ENCODE measurements around the gene KLK5.
"Not testable (repeated sequence)": the region's sequence is repeated elsewhere in the genome, so short reads cannot be mapped to it uniquely, and the experiment has no call there.

The KLK5 gene

DNA sequence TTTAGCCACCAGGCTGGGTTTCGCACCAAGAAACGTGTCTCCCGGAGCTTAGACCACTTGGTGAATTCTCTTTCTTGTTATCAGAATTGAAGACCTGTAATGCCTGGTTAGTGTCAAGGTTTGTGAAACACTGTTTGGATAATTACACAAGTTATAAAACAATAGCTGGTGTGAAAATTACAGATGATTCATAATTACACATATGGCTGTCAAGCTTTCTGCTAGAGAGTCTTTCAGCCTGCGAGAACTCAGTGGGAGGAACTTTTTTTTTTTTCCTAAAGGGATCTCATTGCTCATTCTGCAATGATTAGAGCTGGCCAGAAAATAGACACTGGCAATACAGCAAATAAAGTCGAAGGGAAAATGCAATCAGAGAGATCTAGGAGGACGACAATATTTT is 28.3 kb downstream of the KLK5 start:
- no peak for DNase-seq (ENCODE audit: low read depth in 1 of 2, low spot score in 1 of 2)

DNA sequence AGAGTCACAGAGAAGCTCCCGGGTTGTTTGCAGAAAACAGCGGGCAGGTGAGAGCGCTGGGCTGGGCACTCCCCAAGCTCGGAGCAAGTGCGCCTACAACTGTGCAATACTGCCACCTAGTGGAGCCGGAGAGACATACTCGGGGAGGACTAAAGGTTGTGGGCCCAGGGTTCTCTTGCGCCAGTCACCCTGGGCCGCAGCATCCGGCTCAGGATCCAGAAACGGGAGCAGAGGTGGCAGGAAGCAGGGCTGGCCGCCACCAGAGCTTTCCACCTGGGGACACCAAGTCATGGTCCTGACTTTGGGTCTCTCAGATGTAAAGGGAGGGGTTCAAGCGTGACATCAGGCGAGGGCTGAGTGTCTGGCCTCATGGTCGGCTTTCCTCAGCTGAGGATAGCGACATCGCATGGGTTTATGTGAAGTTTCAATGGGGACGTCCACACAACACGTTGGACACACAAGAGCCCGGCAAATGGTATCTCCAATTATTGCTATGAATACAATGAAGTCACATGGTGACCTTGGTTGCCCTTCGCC is 30.5 kb downstream of the KLK5 start:
- DNase-seq (ENCODE audit: low read depth in 1 of 2, low spot score in 1 of 2): peak; percentile 46 to 49

DNA sequence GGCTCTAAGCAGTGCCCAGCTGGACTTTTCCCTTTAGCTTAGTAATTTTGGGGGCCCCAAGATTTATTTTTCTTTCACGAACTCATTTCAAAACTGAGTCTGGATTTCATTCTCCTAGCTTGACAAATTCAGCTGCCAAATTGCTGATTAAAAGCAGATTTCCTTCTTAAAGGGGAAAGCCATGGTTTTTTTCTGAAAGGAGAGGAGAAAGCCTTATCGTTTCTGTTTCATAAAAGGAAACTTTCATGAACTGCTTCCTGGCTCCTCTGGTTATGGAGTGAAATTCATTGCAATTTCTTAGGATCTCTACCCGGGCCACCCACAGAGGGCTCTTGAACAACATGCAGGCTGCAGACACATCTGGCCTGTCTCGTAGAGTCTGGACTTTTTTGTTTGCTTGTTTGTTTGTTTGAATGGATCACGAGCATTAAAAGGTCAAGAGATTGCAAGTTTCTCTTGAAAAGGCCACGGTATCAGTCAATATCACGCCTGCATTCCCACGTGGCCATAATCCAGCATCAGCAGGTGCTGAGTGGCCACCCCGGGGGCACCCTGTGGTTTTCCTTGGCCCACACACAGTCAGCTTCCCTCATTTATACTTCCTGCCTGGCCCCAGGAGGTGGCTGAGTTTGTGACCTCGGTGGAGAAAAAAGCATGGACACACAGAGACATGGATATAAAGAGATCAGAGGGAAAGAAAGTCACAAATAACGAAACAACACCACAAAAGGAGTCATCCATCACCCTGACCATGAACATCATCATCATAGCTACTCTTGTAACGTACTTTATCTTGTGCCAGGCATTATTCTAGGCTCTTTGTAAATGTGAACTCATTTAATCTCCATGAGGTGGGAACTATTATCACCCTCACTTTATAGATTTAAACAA is 31.2 kb downstream of the KLK5 start:
- DNase-seq (ENCODE audit: low read depth in 1 of 2, low spot score in 1 of 2): no peak

DNA sequence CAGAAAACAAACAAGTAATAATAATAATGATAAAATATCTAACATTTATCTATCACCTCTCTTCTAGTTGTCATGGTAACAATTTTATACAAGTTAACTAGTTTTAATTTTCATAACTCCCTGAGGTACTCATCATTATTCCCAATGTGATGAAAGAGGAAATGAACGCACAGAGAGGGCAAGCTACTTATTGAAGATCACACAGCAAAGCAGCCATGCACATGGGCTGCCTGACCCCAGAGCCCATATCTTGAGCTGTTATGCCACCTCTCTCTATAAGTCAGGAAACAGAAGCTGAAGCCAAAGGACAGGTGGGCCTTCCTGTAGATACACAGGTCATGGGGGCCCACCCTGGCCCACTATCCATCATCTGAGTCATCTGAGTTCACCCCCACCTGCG is 36.8 kb downstream of the KLK5 start:
- DNase-seq (ENCODE audit: low read depth in 1 of 2, low spot score in 1 of 2): no peak

DNA sequence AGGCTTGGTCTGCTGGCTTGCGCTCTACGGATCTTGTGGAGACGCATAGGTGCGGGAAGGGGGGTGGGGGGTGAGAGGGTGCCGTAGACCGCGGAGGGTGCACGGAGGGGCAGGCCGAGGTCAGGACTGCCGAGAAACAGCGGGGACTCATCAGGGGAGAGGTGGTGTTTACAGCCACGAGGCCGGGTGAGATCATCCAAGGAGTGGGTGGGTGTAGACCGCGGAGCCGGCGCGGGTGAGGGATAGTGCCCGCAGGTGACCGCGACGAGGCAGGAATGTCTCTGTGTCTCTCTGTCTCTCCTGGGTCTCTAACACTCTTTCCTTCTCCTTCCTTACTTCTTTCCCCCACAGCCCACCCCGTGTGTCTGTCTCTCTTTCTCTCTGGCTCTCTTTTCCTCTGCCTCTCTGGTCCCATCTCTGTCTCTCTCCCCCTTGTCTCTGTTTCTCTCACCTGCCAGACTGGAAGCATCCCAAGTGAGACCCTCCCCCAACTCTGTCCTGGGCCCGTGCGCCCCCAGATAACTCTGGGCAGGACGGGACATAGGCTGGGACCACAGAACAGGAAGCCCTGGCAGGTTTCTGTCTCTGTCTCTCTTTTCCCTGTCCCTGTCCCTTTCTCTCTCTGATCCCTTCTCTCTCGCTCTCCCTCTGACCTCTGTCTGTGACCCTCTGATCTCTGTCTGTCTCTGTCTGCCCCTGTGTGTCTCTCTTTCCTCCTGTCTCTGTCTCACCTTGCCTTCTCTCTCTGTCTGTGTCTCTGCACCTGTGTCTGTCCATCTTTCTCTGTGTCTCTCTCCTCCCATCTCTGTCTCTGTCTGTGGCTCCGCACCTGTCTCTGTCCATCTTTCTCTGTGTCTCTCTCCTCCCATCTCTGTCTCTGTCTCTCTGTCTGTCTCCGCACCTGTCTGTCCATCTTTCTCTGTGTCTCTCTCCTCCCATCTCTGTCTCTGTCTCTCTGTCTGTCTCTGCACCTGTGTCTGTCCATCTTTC is 39.8 kb downstream of the KLK5 start:
- no peak for DNase-seq (ENCODE audit: low read depth in 1 of 2, low spot score in 1 of 2)

DNA sequence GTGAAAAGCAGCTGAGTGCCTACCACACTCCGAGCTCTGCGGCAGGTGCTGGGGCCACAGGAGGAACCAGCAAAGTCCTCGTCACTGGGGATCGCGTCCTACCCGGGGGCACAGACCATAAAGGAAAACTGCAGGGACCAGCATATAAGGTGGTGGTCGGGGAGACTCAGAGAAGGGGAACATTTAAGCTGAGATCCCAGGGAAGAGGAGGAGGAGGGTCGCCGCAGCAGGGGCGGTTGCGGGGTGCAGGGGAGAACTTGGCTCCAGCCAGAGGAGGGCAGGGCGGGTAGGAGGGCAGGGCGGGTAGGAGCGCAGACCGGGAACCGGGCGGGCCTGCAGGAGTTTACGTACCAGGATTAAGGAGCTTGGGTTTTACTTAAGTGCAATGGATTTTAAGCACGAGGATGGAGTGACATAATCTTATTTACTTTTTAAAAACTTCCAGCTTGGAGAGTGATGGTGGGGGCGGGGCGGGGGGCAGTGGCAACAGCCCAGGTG is 40.7 kb downstream of the KLK5 start:
- DNase-seq (ENCODE audit: low read depth in 1 of 2, low spot score in 1 of 2): no peak

DNA sequence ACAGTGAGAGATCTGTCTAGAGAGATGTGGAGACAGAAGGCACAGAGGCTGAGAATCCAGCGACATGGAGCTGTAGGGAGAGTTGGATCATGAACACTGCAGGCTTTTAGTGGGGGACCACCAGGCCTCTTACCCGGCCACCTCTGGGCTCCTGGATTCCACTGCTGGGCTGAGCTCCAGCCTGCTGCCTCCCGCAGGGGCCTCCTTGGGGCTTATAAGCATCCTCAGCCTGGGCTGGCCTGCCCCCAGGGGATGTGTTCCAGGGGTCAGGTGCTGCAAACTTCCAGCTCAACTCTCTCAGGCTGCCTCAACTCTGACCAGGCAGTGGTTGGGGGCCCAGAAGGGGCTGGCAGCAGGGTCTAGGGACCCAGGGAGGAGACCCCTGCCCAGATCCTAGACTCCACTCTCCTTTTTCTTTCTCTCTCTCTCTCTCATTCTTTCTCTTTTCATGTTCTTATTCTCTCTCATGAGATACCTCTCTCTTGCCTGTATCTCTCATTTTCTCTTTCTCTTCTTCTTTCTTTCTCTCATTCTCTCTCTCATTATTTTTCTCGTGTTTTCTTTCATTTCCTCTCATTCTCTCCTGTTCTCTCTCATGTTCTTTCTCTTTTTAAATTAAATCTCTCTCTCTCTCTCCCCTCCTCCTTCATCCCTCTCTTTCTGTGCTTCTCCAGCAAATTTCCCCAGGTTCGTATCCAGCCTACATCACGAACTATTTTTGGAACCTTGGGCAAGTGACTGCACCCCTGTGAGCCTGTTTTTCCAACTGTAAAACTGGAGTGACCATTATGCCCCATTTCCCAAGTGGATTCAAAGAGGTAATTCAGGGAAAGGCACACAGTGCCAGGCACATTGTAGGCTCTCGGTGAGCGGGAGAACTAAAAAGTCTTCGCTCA is 41.4 kb downstream of the KLK5 start, which contains the start of gene KLK4:
Gene KLK4, minus strand, starts transcription at position 190 of the 896 bp plus-strand sequence. CDS start 657 bp downstream, outside the sequence.
- DNase-seq (ENCODE audit: low read depth in 1 of 2, low spot score in 1 of 2): no peak

DNA sequence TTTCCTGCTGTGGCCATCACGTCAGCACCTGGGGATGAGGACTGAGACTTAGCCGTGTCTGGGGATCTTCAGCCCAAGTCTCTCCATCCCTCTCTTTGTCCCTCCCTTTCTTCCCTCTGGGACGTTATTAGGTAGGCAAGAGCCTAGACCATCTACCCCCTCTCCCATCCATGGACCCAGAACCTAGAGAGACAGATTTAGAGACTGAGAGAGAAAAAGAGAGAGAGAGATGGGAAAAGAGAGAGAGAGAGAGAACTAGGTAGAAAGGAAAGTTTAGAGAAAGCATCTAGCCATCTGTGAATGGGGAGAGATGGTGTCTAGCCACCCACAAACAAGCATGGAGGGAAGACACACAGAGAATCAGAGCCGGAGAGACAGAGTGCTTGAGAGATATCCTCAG is 42.1 kb downstream of the KLK5 start:
- no peak for DNase-seq (ENCODE audit: low read depth in 1 of 2, low spot score in 1 of 2)

DNA sequence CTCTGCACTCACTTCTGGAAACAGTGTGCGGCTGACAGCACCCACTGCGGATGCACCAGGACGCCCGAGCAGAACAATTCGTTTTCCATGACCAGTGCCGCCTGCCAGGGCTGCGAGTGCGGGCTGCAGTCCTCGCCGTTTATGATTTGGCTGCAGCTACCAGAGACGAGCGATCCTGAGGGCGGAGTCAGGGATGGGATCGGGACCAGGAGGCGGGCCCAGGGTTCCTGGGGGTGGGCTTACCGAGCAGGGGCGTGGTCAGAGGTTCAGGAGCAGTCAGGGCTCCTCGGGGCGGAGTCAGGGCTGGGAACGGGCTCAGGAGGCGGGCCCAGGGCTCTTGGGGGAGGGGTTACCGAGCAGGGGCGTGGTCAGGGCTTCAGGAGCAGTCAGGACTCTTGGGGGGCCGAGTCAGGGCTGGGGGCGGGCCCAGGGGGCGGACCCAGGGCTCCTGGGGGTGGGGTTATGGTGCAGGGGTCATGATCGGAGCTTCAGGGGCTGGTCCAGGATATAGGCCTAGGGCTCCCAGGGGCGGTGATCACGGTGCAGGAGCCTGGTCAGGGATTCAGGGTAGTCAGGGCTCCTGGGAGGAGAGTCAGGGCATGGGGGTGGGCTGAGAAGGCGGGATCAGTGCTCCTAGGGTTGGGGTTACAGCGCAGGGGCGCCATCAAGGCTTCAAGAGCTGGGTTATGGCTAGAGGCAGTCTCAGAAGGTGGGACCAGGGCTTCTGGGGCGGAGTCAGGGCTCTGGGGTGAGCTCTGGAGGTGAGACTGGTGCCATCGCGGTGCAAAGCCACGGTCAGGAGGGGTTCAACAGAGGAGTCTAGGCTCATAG is 43.4 kb downstream of the KLK5 start:
- peak in 1 of 2 donors; percentile 11 for DNase-seq (ENCODE audit: low read depth in 1 of 2, low spot score in 1 of 2)

DNA sequence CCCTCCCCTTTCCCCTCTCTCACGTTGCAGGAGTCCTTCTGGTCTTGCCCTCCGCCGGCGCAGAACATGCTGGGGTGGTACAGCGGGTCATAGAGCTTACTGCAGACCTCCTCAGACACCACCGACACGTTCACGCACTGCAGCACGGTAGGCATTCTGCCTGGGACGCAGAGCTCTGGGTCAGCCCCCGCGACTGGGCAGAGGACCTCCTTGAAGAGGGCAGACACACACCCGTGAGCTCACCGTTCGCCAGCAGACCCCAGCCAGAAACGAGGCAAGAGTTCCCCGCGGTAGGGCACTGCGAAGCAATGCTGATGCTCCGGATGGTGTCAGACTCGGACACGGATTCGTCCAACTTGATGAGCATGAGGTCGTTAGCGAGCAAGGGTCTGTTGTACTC is 44.5 kb downstream of the KLK5 start:
- DNase-seq (ENCODE audit: low read depth in 1 of 2, low spot score in 1 of 2): no peak

DNA sequence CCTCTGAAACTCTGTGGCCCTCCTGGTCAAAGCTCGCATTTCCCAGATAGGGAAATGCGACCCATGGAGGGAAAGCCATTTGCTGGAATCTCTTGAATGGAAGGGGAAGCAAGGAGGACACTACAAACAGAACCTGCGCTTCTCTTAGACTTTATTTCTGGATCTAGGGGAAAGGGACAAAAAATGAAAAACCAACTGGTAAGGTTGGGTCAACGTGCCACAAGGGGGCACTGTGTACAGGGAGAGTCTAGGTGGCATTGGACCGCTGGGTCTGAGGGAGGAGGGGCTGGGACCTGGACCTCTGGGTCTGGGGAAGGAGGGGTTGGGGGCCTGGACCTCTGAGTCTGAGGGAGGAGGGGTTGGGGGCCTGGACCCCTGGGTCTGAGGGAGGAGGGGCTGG is 46.6 kb downstream of the KLK5 start:
- DNase-seq (ENCODE audit: low read depth in 1 of 2, low spot score in 1 of 2): peak in 1 of 2 donors; percentile 21

DNA sequence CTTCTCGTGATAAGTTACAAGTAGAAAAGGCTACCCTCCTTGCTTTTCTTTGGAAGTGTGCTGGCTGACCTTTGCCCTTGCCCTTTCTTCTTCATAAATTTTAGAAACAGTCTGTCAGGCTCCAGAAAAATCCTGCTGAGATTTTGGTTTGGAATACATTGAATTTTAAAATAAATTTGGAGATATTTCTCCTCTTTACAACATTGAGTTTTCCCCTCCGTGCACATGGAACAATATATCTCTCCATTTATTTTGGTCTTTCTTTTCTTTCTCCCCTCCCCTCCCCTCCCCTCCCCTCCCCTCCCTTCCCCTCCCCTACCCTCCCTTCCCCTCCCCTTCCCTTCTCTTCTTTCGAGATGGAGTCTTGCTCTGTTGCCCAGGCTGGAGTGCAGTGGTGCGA is 50.2 kb downstream of the KLK5 start:
- DNase-seq (ENCODE audit: low read depth in 1 of 2, low spot score in 1 of 2): no peak

DNA sequence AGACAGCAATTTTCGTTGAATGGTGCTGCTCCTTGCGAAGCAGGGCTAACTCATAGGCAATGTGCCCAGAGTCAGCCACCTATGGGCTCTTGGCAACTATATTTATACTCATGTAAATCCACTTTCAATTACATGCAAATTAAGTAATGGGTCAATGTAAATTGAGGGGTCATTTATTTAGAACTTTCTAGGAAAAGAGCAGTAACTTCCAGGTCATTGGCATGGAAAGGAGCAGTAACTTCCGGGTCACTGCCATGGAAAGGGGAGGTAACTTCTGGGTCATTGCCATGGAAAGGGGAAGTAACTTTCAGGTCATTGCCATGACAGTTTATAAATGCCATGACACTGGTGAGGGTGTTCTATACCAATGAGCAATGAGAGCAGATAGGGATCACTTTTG is 53.3 kb downstream of the KLK5 start:
- no peak for DNase-seq (ENCODE audit: low read depth in 1 of 2, low spot score in 1 of 2)

DNA sequence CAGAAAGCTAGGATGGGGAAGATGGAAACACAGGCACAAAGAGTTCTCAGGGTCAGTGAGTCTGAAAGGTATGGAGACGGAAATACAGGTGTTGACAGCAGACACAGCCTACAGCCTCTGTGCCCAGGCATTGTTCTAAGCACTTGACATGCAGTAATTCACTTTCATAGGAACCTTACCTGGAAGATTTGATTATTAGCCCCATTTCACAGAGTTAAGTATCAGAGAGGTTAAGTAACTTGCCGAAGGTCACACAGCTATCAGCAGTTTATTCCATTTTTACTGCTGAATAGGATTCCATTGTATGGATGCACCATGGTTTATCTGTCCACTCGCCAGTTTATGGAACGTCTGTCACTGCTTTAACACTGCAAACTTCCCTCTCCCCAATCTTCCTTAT is 54.8 kb downstream of the KLK5 start:
- no peak for DNase-seq (ENCODE audit: low read depth in 1 of 2, low spot score in 1 of 2)

DNA sequence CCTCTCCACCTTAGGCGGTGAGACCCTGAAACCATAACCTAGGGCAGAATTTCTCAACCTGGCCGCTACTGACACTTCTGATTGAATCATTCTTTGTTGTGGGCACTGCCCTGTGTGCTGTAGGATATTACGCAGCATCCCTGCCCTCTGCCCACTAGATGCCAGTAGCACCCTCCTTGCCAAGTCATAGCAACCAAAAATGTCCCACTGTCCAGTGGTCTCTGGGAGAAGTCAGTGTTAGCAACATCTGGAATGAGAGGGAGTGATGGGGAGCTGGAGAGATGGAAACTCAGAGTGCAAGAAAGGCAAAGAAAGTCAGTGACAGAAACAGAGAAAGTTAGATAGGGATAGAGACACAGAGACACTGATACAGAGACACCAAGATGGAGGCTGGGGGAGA is 55.2 kb downstream of the KLK5 start:
- DNase-seq (ENCODE audit: low read depth in 1 of 2, low spot score in 1 of 2): no peak

DNA sequence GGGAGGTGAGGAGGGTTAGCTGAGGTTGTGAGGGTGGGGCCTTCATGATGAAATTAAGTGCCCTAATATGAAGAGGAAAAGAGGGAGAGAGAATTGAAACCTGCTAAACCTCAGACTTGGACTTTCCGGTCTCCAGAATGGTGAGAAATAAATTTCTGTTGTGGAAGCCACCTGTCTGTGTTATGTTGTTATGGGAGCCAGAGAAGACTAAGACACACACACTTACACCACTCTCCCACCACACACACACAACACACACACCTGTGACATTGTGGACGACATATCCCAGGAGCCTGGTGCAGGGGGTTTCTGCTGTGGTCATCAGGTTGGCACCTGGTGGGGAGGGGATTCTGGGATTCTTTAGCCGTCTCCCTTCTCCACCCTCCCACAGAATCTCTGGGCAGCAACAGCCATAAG is 55.6 kb downstream of the KLK5 start:
- DNase-seq (ENCODE audit: low read depth in 1 of 2, low spot score in 1 of 2): no peak

DNA sequence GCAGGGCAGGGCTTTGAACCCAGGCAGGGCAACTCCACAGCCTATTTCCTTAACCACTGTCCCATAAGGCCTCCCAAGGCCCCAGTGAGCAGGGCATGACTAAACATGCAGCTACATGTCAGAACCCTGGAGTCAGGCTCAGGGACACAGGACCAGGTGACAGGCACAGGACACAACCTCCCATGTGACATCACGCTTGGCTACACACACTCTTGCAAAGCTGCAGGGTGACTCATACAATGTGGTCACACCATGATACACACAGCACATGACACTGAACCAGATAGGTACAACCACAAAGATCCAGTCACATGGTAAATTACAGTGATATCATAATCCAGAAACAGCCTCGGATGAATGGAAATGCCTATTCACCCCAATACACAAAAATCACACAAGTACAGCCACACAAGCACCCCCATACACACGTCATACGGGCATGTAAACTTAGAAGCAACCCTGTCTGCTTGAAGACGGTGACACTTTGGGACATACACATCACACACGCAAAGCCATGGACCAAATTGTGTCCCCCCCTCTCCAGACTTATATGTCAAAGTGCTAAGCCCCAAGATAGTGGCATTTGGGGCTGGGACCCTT is 56.1 kb downstream of the KLK5 start:
- no peak for DNase-seq (ENCODE audit: low read depth in 1 of 2, low spot score in 1 of 2)

DNA sequence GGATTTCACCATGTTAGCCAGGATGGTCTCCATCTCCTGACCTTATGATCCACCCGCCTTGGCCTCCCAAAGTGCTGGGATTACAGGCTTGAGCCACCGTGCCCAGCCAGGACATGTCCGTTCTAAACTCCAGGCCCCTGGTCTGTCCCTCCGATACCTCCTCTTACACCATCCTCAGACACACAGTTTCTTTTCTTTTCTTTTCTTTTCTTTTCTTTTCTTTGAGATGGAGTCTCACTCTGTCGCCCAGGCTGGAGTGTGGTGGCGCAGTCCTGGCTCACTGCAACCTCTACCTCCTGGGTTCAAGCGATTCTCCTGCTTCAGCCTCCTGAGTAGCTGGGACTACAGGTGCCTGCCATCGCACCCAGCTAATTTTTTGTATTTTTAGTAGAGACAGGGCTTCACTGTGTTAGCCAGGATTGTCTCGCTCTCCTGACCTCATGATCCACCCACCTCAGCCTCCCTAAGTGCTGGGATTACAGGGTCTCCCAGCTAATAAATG is 56.7 kb downstream of the KLK5 start:
- not testable (repeated sequence) for DNase-seq (ENCODE audit: low read depth in 1 of 2, low spot score in 1 of 2)
